Measurements from ENCODE around the gene RBM45.

DNA sequence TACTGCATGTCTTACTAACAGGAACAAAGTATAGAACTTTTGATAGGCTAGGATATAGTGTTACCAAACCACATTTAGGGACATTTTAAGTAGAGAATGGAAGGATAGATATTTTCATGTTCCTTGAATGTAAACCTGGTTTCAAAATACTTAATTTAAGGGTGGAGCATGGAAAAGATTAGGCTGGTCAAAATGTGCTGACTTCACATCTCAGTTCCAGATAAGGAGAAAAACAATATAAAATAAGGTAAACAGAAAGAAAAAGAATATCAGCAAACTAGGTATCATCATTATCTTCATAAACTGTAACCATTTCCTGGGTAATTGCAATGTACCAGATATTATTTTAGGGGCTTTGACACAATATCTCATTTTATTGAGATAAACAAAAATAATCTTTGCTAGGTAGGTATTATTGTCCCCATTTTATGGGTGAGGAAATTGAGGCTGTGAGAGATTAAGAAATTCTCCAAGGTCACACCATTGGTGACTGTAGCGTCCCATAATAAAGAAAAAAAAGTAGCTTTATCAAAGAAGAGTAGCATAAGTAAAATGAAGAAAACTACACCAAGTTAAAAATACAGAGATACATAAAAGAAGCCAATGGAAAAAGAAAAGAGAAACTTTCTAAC is 43.3 kb upstream of the RBM45 start:
- no peak for TF ChIP-seq POLR2AphosphoS5 (IDR thresholded peaks at IDR 0.05)
- TF ChIP-seq CTCF (IDR thresholded peaks at IDR 0.05): no peak
- TF ChIP-seq POLR2A (IDR thresholded peaks at IDR 0.05): no peak
- no peak for TF ChIP-seq EP300 (IDR thresholded peaks at IDR 0.05)
